Vagina (tissue), 2 donors: ENCODE measurements around the gene ADGRA3. TPM values are rescaled to one million over a fixed set of nuclear protein-coding genes. Genes with fewer than 3 reads are reported as not detected.

Experiments used
- DNase-seq, 2 donors: peaks; one replicate each; pipeline ENCODE4 v3.0.0-alpha.2; 2017; ENCODE audit errors: extremely low spot score in 2 of 2
- H3K27ac ChIP-seq: fragments of 200-600 bp; sonication (generic); one replicate; pipeline ENCODE4 v1.5.1; 2019
- H3K27me3 ChIP-seq: fragments of 200-600 bp; sonication (generic); one replicate; pipeline ENCODE4 v1.5.1; 2019
- H3K36me3 ChIP-seq, 2 donors: fragments of 200-600 bp; sonication (generic); one replicate each; pipeline ENCODE4 v1.5.1; 2017 to 2019
- H3K4me1 ChIP-seq: fragments of 200-600 bp; sonication (generic); one replicate; pipeline ENCODE4 v1.5.1; 2019
- H3K4me3 ChIP-seq, 2 donors: fragments of 200-600 bp; sonication (generic); 1 replicate in 1 of 2; 2 replicates in 1 of 2; pipeline ENCODE4 v1.5.1; 2016 to 2019
- H3K9me3 ChIP-seq: fragments of 200-600 bp; sonication (generic); one replicate; pipeline ENCODE4 v1.5.1; 2019
- CTCF ChIP-seq, 3 experiments: fragments of 450-650 bp in 2 of 3; fragments of 200-600 bp in 1 of 3; sonication (generic) in 1 of 3; IDR thresholded peaks; one replicate each; pipeline ENCODE4 v1.5.1; 2017 to 2019; ENCODE audit warnings: antibody characterized with exemption in 3 of 3, mild to moderate bottlenecking in 2 of 3, moderate library complexity in 2 of 3
- POLR2A ChIP-seq, 2 donors: fragments of 450-650 bp; IDR thresholded peaks; one replicate each; pipeline ENCODE4 v1.6.1; 2017; ENCODE audit warnings: antibody characterized with exemption in 2 of 2, mild to moderate bottlenecking in 2 of 2, moderate library complexity in 2 of 2
- POLR2AphosphoS5 ChIP-seq, 2 donors: sonication (generic); formaldehyde crosslinking; IDR thresholded peaks; one replicate each; pipeline ENCODE4 v1.9.0; 2017; ENCODE audit warnings: antibody characterized with exemption in 2 of 2, mild to moderate bottlenecking in 2 of 2, low read depth in 1 of 2; ENCODE audit not compliant: insufficient read depth in 1 of 2
- intact Hi-C: fragments of 100-400 bp; cut with DNase I; formaldehyde crosslinking; loops from one replicate; pipeline ENCODE4 v1.15.1; 2023
- total RNA-seq: library from RNA; depleted of rRNA; stranded (reverse); fragments of >200 nt; gene quantifications from one replicate; pipeline ENCODE4 v1.2.3, GENCODE V29; 2016

Gene ADGRA3
- total RNA-seq, 1 donor from 2014 or later, result 23.3 TPM

- H3K9me3 ChIP-seq, result no peaks in the 10 kb centered on the region
- no peak overlapping the region for H3K27ac ChIP-seq
- H3K36me3 ChIP-seq, result no peaks in the 10 kb centered on the region
- H3K27me3 ChIP-seq, result no peaks in the 10 kb centered on the region
- DNase-seq, result no peak
- intact Hi-C loops, result loop anchor here (5.0 kb wide), 1 partner anchor 1292 kb away; no protein-coding TSS in a partner anchor
- peaks cover 19% of the 10 kb centered on the region for H3K4me1 ChIP-seq
- no peak overlapping the region for H3K4me3 ChIP-seq
- TF ChIP-seq POLR2AphosphoS5 (IDR thresholded peaks at IDR 0.05; ENCODE audit: insufficient read depth in 1 of 2, low read depth in 1 of 2), result no peak
- TF ChIP-seq POLR2A (IDR thresholded peaks at IDR 0.05), result no peak
- TF ChIP-seq CTCF (IDR thresholded peaks at IDR 0.05), result no peak
Observed at GRCh38 chr4:22500128-22500611, 15.7 kb downstream of the ADGRA3 start.

GRCh38 chr4:22498866-22499265 lies 17.0 kb downstream of the ADGRA3 start:
- Histone ChIP-seq H3K4me1 (peaks cover 19% of the 10 kb centered on the region), H3K27ac (no peak overlapping the region), H3K9me3 (no peaks in the 10 kb centered on the region), H3K36me3 (no peaks in the 10 kb centered on the region), H3K27me3 (no peaks in the 10 kb centered on the region), H3K4me3 (no peak overlapping the region)
- TF ChIP-seq POLR2A (IDR thresholded peaks at IDR 0.05), result no peak
- TF ChIP-seq POLR2AphosphoS5 (IDR thresholded peaks at IDR 0.05; ENCODE audit: insufficient read depth in 1 of 2, low read depth in 1 of 2), result no peak
- TF ChIP-seq CTCF (IDR thresholded peaks at IDR 0.05), result no peak
- DNase-seq, result no peak
- intact Hi-C loops, result no loop called here

GRCh38 chr4:22496165-22496813 lies 19.6 kb downstream of the ADGRA3 start:
- DNase-seq, result no peak
- no peak overlapping the region for H3K4me3 ChIP-seq
- no peaks in the 10 kb centered on the region for H3K27me3 ChIP-seq
- no peak overlapping the region for H3K27ac ChIP-seq
- no peaks in the 10 kb centered on the region for H3K36me3 ChIP-seq
- TF ChIP-seq POLR2A (IDR thresholded peaks at IDR 0.05) (no peak), CTCF (IDR thresholded peaks at IDR 0.05) (no peak), POLR2AphosphoS5 (IDR thresholded peaks at IDR 0.05; ENCODE audit: insufficient read depth in 1 of 2, low read depth in 1 of 2) (no peak)
- intact Hi-C loops, result no loop called here
- no peaks in the 10 kb centered on the region for H3K9me3 ChIP-seq
- peaks cover 17% of the 10 kb centered on the region for H3K4me1 ChIP-seq

- Histone ChIP-seq H3K27me3 (no peaks in the 10 kb centered on the region), H3K4me1 (no peaks in the 10 kb centered on the region), H3K9me3 (no peaks in the 10 kb centered on the region), H3K4me3 (no peak overlapping the region), H3K36me3 (no peaks in the 10 kb centered on the region), H3K27ac (no peak overlapping the region)
- intact Hi-C loops, result no loop called here
- DNase-seq, result no peak
- TF ChIP-seq POLR2A (IDR thresholded peaks at IDR 0.05), result no peak
- TF ChIP-seq CTCF (IDR thresholded peaks at IDR 0.05), result no peak
- TF ChIP-seq POLR2AphosphoS5 (IDR thresholded peaks at IDR 0.05; ENCODE audit: insufficient read depth in 1 of 2, low read depth in 1 of 2), result peak in 1 of 2 donors; percentile 38
Observed at GRCh38 chr4:22493523-22493922, 22.3 kb downstream of the ADGRA3 start.

GRCh38 chr4:22492987-22493386 lies 22.9 kb downstream of the ADGRA3 start:
- H3K27ac ChIP-seq, result no peak overlapping the region
- intact Hi-C loops, result no loop called here
- H3K36me3 ChIP-seq, result no peaks in the 10 kb centered on the region

More at GRCh38 chr4:22492987-22493386, 22.9 kb downstream of the ADGRA3 start:
- DNase-seq, result no peak
- no peak for TF ChIP-seq POLR2AphosphoS5 (IDR thresholded peaks at IDR 0.05; ENCODE audit: insufficient read depth in 1 of 2, low read depth in 1 of 2)
- TF ChIP-seq CTCF (IDR thresholded peaks at IDR 0.05), result no peak
- TF ChIP-seq POLR2A (IDR thresholded peaks at IDR 0.05), result no peak
- no peaks in the 10 kb centered on the region for H3K27me3 ChIP-seq
- H3K4me1 ChIP-seq, result no peaks in the 10 kb centered on the region
- no peak overlapping the region for H3K4me3 ChIP-seq
- no peaks in the 10 kb centered on the region for H3K9me3 ChIP-seq
